Mesenchymal stem cell (in vitro differentiated cells and primary cell): ENCODE results near the gene ROCK2. TPM values are rescaled to one million over a fixed set of nuclear protein-coding genes. Genes with fewer than 3 reads are reported as not detected.

ENCODE experiments used
- DNase-seq: peaks from one replicate; pipeline ENCODE4 v3.0.0-alpha.2; 2013
- H2AFZ ChIP-seq: one replicate; pipeline ENCODE4 v1.6.1; 2013; ENCODE audit warnings: low read depth, mild to moderate bottlenecking, control low read depth, inconsistent platforms, low read length, moderate library complexity
- H2AK5ac ChIP-seq: 2 replicates; pipeline ENCODE4 v1.6.1; 2013; ENCODE audit warnings: low read length, moderate library complexity, mild to moderate bottlenecking, inconsistent platforms; ENCODE audit not compliant: severe bottlenecking
- H2BK120ac ChIP-seq: one replicate; pipeline ENCODE4 v1.6.1; 2013; ENCODE audit warnings: low read depth, mild to moderate bottlenecking, inconsistent platforms, low read length, moderate library complexity
- H2BK12ac ChIP-seq, 2 experiments: one replicate each; pipeline ENCODE4 v1.6.1; 2013; ENCODE audit warnings: inconsistent platforms in 2 of 2, low read length in 2 of 2, mild to moderate bottlenecking in 2 of 2, moderate library complexity in 2 of 2, control low read depth in 1 of 2
- H2BK15ac ChIP-seq: one replicate; pipeline ENCODE4 v1.6.1; 2013; ENCODE audit warnings: mild to moderate bottlenecking, low read depth, inconsistent platforms; ENCODE audit not compliant: poor library complexity, severe bottlenecking
- H2BK5ac ChIP-seq: 2 replicates; pipeline ENCODE4 v1.6.1; 2013; ENCODE audit warnings: low read depth, mild to moderate bottlenecking, low read length, control low read depth, inconsistent platforms; ENCODE audit not compliant: poor library complexity, severe bottlenecking
- H3K14ac ChIP-seq, 2 experiments: one replicate each; pipeline ENCODE4 v1.6.1; 2013; ENCODE audit warnings: inconsistent platforms in 2 of 2, low read length in 2 of 2, control low read depth in 1 of 2, mild to moderate bottlenecking in 1 of 2, moderate library complexity in 1 of 2
- H3K18ac ChIP-seq, 2 experiments: one replicate each; pipeline ENCODE4 v1.6.1; 2013; ENCODE audit warnings: inconsistent platforms in 2 of 2, low read length in 2 of 2, control low read depth in 1 of 2, low read depth in 1 of 2, mild to moderate bottlenecking in 1 of 2
- H3K23ac ChIP-seq, 2 experiments: one replicate each; pipeline ENCODE4 v1.6.1; 2013; ENCODE audit warnings: inconsistent platforms in 2 of 2, low read length in 2 of 2, mild to moderate bottlenecking in 2 of 2, moderate library complexity in 2 of 2, control low read depth in 1 of 2
- H3K27ac ChIP-seq: 2 replicates; pipeline ENCODE4 v1.5.1; 2013; ENCODE audit warnings: mild to moderate bottlenecking, moderate library complexity, low read length, control low read depth, inconsistent platforms; ENCODE audit not compliant: poor library complexity, severe bottlenecking
- H3K27me3 ChIP-seq, 2 experiments: 2 replicates each; pipeline versions ENCODE4 v1.6.1 to v1.7.0; 2013; ENCODE audit warnings: low read length in 2 of 2, mild to moderate bottlenecking in 2 of 2, moderate library complexity in 2 of 2, control low read depth in 1 of 2, inconsistent platforms in 1 of 2; ENCODE audit not compliant: control insufficient read depth in 1 of 2, insufficient read depth in 1 of 2
- H3K36me3 ChIP-seq, 2 experiments: 2 replicates each; pipeline versions ENCODE4 v1.6.1 to v1.7.0; 2013; ENCODE audit warnings: low read length in 2 of 2, control low read depth in 1 of 2, inconsistent platforms in 1 of 2, low read depth in 1 of 2, mild to moderate bottlenecking in 1 of 2; ENCODE audit not compliant: insufficient read depth in 2 of 2, control insufficient read depth in 1 of 2
- H3K4ac ChIP-seq, 2 experiments: one replicate each; pipeline ENCODE4 v1.6.1; 2013; ENCODE audit warnings: inconsistent platforms in 2 of 2, low read length in 2 of 2, mild to moderate bottlenecking in 2 of 2, moderate library complexity in 2 of 2, control low read depth in 1 of 2, low read depth in 1 of 2
- H3K4me1 ChIP-seq: 2 replicates; pipeline ENCODE4 v1.6.1; 2013; ENCODE audit warnings: low read depth, low read length, control low read depth; ENCODE audit not compliant: control insufficient read depth, insufficient read depth
- H3K4me2 ChIP-seq: 2 replicates; pipeline ENCODE4 v1.6.1; 2013; ENCODE audit warnings: low read length, mild to moderate bottlenecking, inconsistent platforms; ENCODE audit not compliant: poor library complexity, severe bottlenecking
- H3K4me3 ChIP-seq, 2 experiments: 2 replicates each; pipeline versions ENCODE4 v1.5.1 to v1.7.0; 2013; ENCODE audit warnings: low read length in 2 of 2, mild to moderate bottlenecking in 2 of 2, control low read depth in 1 of 2, low read depth in 1 of 2; ENCODE audit not compliant: insufficient read depth in 1 of 2
- H3K79me1 ChIP-seq: replicated peaks from 2 replicates; pipeline ENCODE4 v1.6.1; 2013; ENCODE audit warnings: mild to moderate bottlenecking, control low read depth, low read length, inconsistent platforms; ENCODE audit not compliant: poor library complexity, severe bottlenecking
- H3K9ac ChIP-seq: 2 replicates; pipeline ENCODE4 v1.7.0; 2013; ENCODE audit warnings: mild to moderate bottlenecking, low read length, moderate library complexity
- H3K9me3 ChIP-seq: 2 replicates; pipeline ENCODE4 v1.7.0; 2013; ENCODE audit warnings: mild to moderate bottlenecking, low read length; ENCODE audit not compliant: control insufficient read depth
- H4K8ac ChIP-seq: one replicate; pipeline ENCODE4 v1.6.1; 2013; ENCODE audit warnings: inconsistent platforms, mild to moderate bottlenecking, low read length, moderate library complexity
- H4K91ac ChIP-seq: one replicate; pipeline ENCODE4 v1.6.1; 2013; ENCODE audit warnings: mild to moderate bottlenecking, low read length, inconsistent platforms
- WGBS: methylation state at CpG from one replicate; pipeline ENCODE4 v1.1.7; 2013; ENCODE audit warnings: mixed read lengths; 5-methylcytosine and 5-hydroxymethylcytosine counted together
- polyA plus RNA-seq, 2 experiments: library from polyadenylated mRNA; stranded (reverse); fragments of 200-250 nt; gene quantifications; one replicate each; pipeline ENCODE4 v1.2.3, GENCODE V29; 2013

ROCK2 gene
- polyA plus RNA-seq (2013, experiment 1 of 2): 27.3 TPM
- 25.6 TPM for polyA plus RNA-seq (2013, experiment 2 of 2)

GRCh38 chr2:11344342-11344955 lies at the start of gene ROCK2:
Gene ROCK2, minus strand, starts transcription at chr2:11344636. Its CDS starts 500 bp downstream, at chr2:11344136.
- Histone ChIP-seq H3K79me1 (no peaks in the 10 kb centered on the region), H3K18ac (peak within 1 kb of the TSS; percentile 91 to 97), H2BK15ac (peak within 1 kb of the TSS; percentile 99), H3K36me3 (no peaks in the 10 kb centered on the region), H2BK5ac (peak within 1 kb of the TSS; percentile 86), H3K14ac (peak within 1 kb of the TSS; percentile 88 to 100), H3K23ac (peak within 1 kb of the TSS; percentile 92 to 97), H4K91ac (peak within 1 kb of the TSS; percentile 90), H2BK12ac (peak within 1 kb of the TSS; percentile 50 to 95), H3K9me3 (no peaks in the 10 kb centered on the region), H2BK120ac (peak within 1 kb of the TSS; percentile 100), H3K4me2 (peak within 1 kb of the TSS; percentile 95), H3K9ac (peak within 1 kb of the TSS; percentile 98), H2AK5ac (peak within 1 kb of the TSS; percentile 49), H3K4ac (peak within 1 kb of the TSS; percentile 84 to 92), H3K27ac (peak within 1 kb of the TSS; percentile 96), H4K8ac (peak within 1 kb of the TSS; percentile 93), H2AFZ (peak within 1 kb of the TSS; percentile 68), H3K4me1 (no peaks in the 10 kb centered on the region), H3K4me3 (peak within 1 kb of the TSS; percentile 91 to 96), H3K27me3 (no peaks in the 10 kb centered on the region)
- peak; percentile 85 for DNase-seq
- WGBS: under 1% methylated on average over 50 of the region's 90 CpGs

GRCh38 chr2:11393711-11394236 lies 49.3 kb upstream of the ROCK2 start:
- Histone ChIP-seq H3K9me3 (no peaks in the 10 kb centered on the region), H3K36me3 (no peaks in the 10 kb centered on the region), H3K4me1 (peaks cover 32% of the 10 kb centered on the region), H2BK5ac (no peak overlapping the region), H4K8ac (no peak overlapping the region), H4K91ac (no peak overlapping the region), H2BK12ac (peak overlapping the region; percentile 38 to 45), H2AK5ac (no peak overlapping the region), H3K18ac (peak overlapping the region in 1 of 2 experiments; percentile 5), H3K23ac (no peak overlapping the region), H3K9ac (peak overlapping the region; percentile 77), H3K4me3 (peak overlapping the region in 1 of 2 experiments; percentile 36), H3K14ac (no peak overlapping the region), H3K27ac (peak overlapping the region; percentile 35), H2AFZ (no peak overlapping the region), H2BK120ac (no peak overlapping the region), H3K27me3 (no peaks in the 10 kb centered on the region), H2BK15ac (no peak overlapping the region), H3K4ac (no peak overlapping the region), H3K79me1 (no peaks in the 10 kb centered on the region), H3K4me2 (no peak overlapping the region)
- WGBS: 64% methylated on average over 8 of the region's 11 CpGs
- no peak for DNase-seq

- H3K4me3 ChIP-seq: no peak overlapping the region
- H2BK5ac ChIP-seq: no peak overlapping the region
- H3K4me2 ChIP-seq: no peak overlapping the region
- H3K79me1 ChIP-seq: no peaks in the 10 kb centered on the region
- no peak overlapping the region for H3K4ac ChIP-seq
- no peak overlapping the region for H2BK120ac ChIP-seq
- H3K4me1 ChIP-seq: peaks cover 37% of the 10 kb centered on the region
- H2AFZ ChIP-seq: no peak overlapping the region
- no peak for DNase-seq
- peak overlapping the region; percentile 12 for H3K9ac ChIP-seq
- H4K91ac ChIP-seq: no peak overlapping the region
- no peak overlapping the region for H3K14ac ChIP-seq
- H3K27ac ChIP-seq: peak overlapping the region; percentile 80
- H3K9me3 ChIP-seq: no peaks in the 10 kb centered on the region
- no peak overlapping the region for H3K18ac ChIP-seq
- H2BK15ac ChIP-seq: no peak overlapping the region
- 15% methylated on average over 3 of the region's 3 CpGs for WGBS
- no peaks in the 10 kb centered on the region for H3K36me3 ChIP-seq
- no peak overlapping the region for H3K23ac ChIP-seq
- H4K8ac ChIP-seq: no peak overlapping the region
- H3K27me3 ChIP-seq: no peaks in the 10 kb centered on the region
- H2AK5ac ChIP-seq: no peak overlapping the region
- H2BK12ac ChIP-seq: no peak overlapping the region
Observed at GRCh38 chr2:11391942-11392266, 47.5 kb upstream of the ROCK2 start.

GRCh38 chr2:11390399-11390658 lies 45.9 kb upstream of the ROCK2 start:
- no peak overlapping the region for H3K4me3 ChIP-seq
- H2AK5ac ChIP-seq: peak overlapping the region; percentile 63

More at GRCh38 chr2:11390399-11390658, 45.9 kb upstream of the ROCK2 start:
- Histone ChIP-seq H3K18ac (peak overlapping the region in 1 of 2 experiments; percentile 67), H3K14ac (peak overlapping the region in 1 of 2 experiments; percentile 56), H3K9ac (no peak overlapping the region), H3K27ac (no peak overlapping the region), H2BK5ac (no peak overlapping the region), H3K27me3 (no peaks in the 10 kb centered on the region), H2AFZ (no peak overlapping the region), H3K79me1 (no peaks in the 10 kb centered on the region), H3K4ac (no peak overlapping the region), H4K8ac (no peak overlapping the region), H3K4me1 (peaks cover 40% of the 10 kb centered on the region), H4K91ac (no peak overlapping the region), H2BK120ac (no peak overlapping the region), H3K9me3 (no peaks in the 10 kb centered on the region), H3K4me2 (no peak overlapping the region), H2BK12ac (no peak overlapping the region), H2BK15ac (no peak overlapping the region), H3K23ac (no peak overlapping the region), H3K36me3 (no peaks in the 10 kb centered on the region)
- no peak for DNase-seq
- 88% methylated on average over 5 of the region's 5 CpGs for WGBS
